ENCODE results near the gene SCRN2. TPM values are rescaled to one million over a fixed set of nuclear protein-coding genes. Genes with fewer than 3 reads are reported as not detected.

SCRN2 gene
- total RNA-seq, 1 experiment from 2014 or later = 35.5 TPM

GRCh38 chr17:47829870-47830269 lies 11.2 kb downstream of the SCRN2 start:
- no peak for DNase-seq
- no peak overlapping the region for H3K4me3 ChIP-seq (ENCODE audit: insufficient read depth, low read depth, low read length)
- peaks cover 10% of the 10 kb centered on the region for H3K36me3 ChIP-seq (replicated peaks; ENCODE audit: control insufficient read depth, insufficient read depth, low read length)
- H3K27me3 ChIP-seq (ENCODE audit: control insufficient read depth, insufficient read depth, low read length) = no peaks in the 10 kb centered on the region

DNA sequence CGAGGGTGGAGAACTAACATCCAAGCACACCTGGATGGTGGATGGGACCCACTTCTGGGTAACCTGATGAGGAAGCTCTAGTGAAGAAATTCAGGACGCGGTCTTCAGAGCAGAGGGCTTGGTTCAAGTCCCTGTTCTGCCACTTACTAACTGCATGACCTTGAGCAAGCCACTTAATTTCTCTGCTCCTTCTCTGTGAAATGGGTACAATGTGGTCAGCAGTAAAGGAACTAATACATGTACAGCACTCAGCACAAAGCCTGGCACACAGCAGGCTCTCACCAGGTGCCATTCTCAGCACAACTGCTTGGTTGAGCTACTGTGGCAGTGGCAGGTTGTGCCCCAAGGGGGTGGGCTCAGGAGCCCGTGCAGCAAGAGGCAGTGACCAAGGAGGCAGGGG lies 17.6 kb downstream of the SCRN2 start:
- DNase-seq = no peak
- Histone ChIP-seq H3K36me3 (replicated peaks; ENCODE audit: control insufficient read depth, insufficient read depth, low read length) (peaks cover 19% of the 10 kb centered on the region), H3K27me3 (ENCODE audit: control insufficient read depth, insufficient read depth, low read length) (no peaks in the 10 kb centered on the region), H3K4me3 (ENCODE audit: insufficient read depth, low read depth, low read length) (no peak overlapping the region)

DNA sequence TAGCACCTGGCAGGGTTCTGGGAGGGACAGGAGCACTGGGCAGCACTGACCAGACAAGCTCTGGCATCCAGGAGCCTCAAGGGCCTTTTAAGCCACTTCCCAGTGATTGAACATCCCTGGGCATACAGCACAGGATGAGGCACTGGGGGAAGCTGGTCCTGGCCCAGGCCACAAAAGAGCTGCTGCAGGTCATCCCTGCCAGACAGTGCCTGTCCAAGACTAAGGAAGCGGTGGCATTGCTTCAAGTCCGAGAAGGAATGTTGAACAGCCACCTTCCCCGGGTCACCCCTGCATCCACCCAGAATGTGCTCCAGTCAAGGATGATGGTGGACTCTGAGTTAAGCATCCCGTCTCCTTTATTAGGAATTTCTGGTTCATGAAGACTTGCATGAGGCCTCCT lies 18.3 kb downstream of the SCRN2 start:
- Histone ChIP-seq H3K27me3 (ENCODE audit: control insufficient read depth, insufficient read depth, low read length) (no peaks in the 10 kb centered on the region), H3K36me3 (replicated peaks; ENCODE audit: control insufficient read depth, insufficient read depth, low read length) (peaks cover 15% of the 10 kb centered on the region), H3K4me3 (ENCODE audit: insufficient read depth, low read depth, low read length) (no peak overlapping the region)
- no peak for DNase-seq

GRCh38 chr17:47821424-47822391 lies 19.4 kb downstream of the SCRN2 start, which contains the start of gene OSBPL7:
Gene OSBPL7 (minus strand): TSS chr17:47821794. CDS start chr17:47820278, 1,516 bp downstream.
- Histone ChIP-seq H3K36me3 (replicated peaks; ENCODE audit: control insufficient read depth, insufficient read depth, low read length) (peaks cover 10% of the 10 kb centered on the region), H3K4me3 (ENCODE audit: insufficient read depth, low read depth, low read length) (peak within 1 kb of the TSS; percentile 67), H3K27me3 (ENCODE audit: control insufficient read depth, insufficient read depth, low read length) (no peaks in the 10 kb centered on the region)
- DNase-seq = peak; percentile 95

DNA sequence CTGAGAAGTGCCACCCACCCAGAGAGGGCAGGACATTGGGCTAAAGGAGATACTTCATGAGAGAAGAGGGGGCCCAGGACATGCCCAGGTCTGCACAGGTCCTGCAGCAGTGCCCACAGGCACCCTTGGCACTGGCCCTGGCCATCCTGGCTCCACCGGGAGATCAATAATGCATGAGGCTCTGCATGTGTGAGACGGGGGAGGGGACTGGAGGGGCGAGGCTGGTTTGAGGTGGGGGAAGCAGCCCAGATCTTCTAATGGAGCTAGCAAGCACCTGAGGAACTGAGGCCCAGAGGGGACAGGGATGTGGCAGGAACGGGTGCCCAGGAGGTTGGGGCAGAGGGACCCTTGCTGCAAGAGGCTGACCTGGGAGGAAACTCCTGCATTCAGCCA lies 20.0 kb downstream of the SCRN2 start:
- Histone ChIP-seq H3K36me3 (replicated peaks; ENCODE audit: control insufficient read depth, insufficient read depth, low read length) (peaks cover 9% of the 10 kb centered on the region), H3K27me3 (ENCODE audit: control insufficient read depth, insufficient read depth, low read length) (no peaks in the 10 kb centered on the region), H3K4me3 (ENCODE audit: insufficient read depth, low read depth, low read length) (peak overlapping the region; percentile 67)
- DNase-seq = peak; percentile 66

DNA sequence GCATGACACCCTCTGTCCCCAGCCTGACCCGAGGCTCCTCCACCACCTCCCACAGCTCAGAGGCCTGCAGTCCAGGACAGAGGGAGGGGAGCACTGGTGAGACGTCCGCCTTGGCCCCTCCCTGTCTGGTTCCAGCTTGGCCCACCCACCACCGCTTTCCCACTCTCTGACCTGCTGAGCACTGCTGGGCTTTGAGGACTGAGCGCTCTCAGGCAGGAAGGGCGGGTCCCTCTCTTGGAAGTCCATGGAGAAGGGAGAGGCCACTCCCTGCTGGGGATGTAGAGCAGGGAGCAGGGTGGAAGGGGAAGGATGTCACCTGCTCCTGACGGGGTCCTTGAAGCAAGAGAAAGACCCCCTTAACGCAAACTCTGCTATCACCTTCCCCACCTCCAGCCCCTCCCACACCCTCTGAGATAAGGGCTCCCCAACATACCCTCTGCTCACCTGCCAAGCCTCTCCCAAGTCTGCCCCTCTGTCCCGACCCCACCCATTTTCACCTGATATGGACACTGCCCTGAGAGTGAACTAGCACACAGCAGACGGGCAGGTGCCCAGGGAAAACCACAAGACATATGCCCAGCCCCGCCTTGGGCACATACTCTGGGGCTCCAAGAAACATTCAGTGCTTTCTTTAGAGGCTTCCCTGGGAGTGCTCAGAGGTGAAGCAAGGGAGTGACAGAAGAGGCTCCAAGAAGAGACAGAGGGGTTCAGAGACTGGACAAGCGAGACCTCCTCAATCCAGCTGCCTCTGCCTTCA lies 20.9 kb downstream of the SCRN2 start:
- Histone ChIP-seq H3K36me3 (replicated peaks; ENCODE audit: control insufficient read depth, insufficient read depth, low read length) (peaks cover 10% of the 10 kb centered on the region), H3K4me3 (ENCODE audit: insufficient read depth, low read depth, low read length) (no peak overlapping the region), H3K27me3 (ENCODE audit: control insufficient read depth, insufficient read depth, low read length) (no peaks in the 10 kb centered on the region)
- no peak for DNase-seq

DNA sequence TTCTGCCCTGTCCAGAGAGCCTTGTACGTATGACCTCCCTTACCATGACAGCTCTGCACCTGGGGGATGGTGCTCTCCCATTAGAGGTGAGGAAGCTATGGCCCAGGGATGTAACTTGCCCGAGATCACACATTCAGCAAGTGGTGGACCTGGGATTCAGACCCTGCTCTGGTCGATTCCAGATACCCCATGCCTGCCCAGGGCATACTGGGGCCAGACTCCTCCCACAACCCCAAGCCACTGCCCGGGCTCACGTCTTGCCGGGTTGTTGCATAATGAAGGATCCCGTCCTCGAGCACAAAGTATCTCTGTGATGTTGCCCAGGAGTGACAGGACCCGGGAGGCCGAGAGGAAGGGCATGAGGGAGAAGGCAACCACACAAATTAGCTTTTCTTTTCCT lies 21.6 kb downstream of the SCRN2 start:
- no peak for DNase-seq
- peaks cover 10% of the 10 kb centered on the region for H3K36me3 ChIP-seq (replicated peaks; ENCODE audit: control insufficient read depth, insufficient read depth, low read length)
- H3K4me3 ChIP-seq (ENCODE audit: insufficient read depth, low read depth, low read length) = no peak overlapping the region
- H3K27me3 ChIP-seq (ENCODE audit: control insufficient read depth, insufficient read depth, low read length) = no peaks in the 10 kb centered on the region

DNA sequence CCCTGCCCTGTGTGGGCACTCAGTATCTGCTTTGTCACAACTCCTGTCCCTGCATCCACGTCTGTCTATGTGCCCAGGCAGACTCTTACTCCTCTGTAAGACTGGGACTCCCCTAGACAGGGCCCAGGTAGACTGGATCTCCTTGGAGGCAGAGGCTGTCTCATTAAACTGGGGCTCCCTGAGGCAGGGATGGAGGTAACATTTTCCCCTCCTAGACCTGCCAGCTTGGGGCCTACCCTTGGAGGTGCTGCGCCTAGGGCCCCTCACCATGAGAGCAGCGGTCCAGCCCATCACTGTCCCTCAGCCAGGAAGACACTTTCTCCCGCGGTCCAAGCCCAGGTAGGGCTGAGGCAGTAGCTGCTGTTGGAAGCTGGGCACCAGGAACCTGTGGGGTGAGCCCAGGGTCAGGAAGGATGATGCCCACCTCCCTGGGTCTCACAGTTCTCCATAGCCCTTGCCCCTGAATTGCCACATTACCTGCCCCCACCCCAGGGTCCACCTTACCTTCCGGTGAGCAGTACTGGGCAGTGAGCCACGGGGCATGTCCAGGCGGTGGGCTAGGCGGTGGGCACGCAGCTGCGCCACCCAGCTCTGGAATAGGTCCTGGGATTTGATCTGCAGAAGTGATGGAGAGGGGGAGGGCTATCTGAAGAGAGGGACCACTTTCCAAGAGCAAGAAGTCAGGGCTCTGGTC lies 22.9 kb downstream of the SCRN2 start:
- H3K27me3 ChIP-seq (ENCODE audit: control insufficient read depth, insufficient read depth, low read length) = no peaks in the 10 kb centered on the region
- H3K4me3 ChIP-seq (ENCODE audit: insufficient read depth, low read depth, low read length) = no peak overlapping the region
- H3K36me3 ChIP-seq (replicated peaks; ENCODE audit: control insufficient read depth, insufficient read depth, low read length) = peaks cover 2% of the 10 kb centered on the region
- no peak for DNase-seq

DNA sequence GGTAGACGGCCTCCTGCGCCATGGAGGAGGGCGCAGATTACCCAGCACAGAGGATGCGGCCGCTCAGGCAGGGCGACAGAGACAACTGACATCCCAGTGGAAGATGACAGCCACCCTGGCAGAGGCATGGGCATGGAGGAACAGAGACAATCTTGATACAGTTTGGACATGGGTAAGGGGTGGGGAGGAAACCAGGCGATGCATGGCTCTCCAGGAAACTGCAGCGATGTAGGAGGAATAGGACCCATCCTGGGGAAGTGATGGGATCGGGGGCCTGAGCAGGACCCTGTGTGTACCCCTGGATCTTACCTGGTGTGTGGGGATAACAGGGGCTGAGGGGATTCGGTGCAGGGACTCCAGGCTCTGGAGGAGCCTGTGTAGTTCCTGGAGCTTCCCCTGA lies 24.1 kb downstream of the SCRN2 start:
- Histone ChIP-seq H3K4me3 (ENCODE audit: insufficient read depth, low read depth, low read length) (no peak overlapping the region), H3K36me3 (replicated peaks; ENCODE audit: control insufficient read depth, insufficient read depth, low read length) (peaks cover 2% of the 10 kb centered on the region), H3K27me3 (ENCODE audit: control insufficient read depth, insufficient read depth, low read length) (no peaks in the 10 kb centered on the region)
- DNase-seq = no peak

GRCh38 chr17:47816111-47816735 lies 24.9 kb downstream of the SCRN2 start:
- no peaks in the 10 kb centered on the region for H3K27me3 ChIP-seq (ENCODE audit: control insufficient read depth, insufficient read depth, low read length)
- no peak overlapping the region for H3K4me3 ChIP-seq (ENCODE audit: insufficient read depth, low read depth, low read length)
- no peak for DNase-seq
- peaks cover 2% of the 10 kb centered on the region for H3K36me3 ChIP-seq (replicated peaks; ENCODE audit: control insufficient read depth, insufficient read depth, low read length)

- Histone ChIP-seq H3K4me3 (ENCODE audit: insufficient read depth, low read depth, low read length) (no peak overlapping the region), H3K36me3 (replicated peaks; ENCODE audit: control insufficient read depth, insufficient read depth, low read length) (peaks cover 2% of the 10 kb centered on the region), H3K27me3 (ENCODE audit: control insufficient read depth, insufficient read depth, low read length) (no peaks in the 10 kb centered on the region)
- DNase-seq = no peak
Measured at GRCh38 chr17:47815106-47815918, 25.8 kb downstream of the SCRN2 start.

DNA sequence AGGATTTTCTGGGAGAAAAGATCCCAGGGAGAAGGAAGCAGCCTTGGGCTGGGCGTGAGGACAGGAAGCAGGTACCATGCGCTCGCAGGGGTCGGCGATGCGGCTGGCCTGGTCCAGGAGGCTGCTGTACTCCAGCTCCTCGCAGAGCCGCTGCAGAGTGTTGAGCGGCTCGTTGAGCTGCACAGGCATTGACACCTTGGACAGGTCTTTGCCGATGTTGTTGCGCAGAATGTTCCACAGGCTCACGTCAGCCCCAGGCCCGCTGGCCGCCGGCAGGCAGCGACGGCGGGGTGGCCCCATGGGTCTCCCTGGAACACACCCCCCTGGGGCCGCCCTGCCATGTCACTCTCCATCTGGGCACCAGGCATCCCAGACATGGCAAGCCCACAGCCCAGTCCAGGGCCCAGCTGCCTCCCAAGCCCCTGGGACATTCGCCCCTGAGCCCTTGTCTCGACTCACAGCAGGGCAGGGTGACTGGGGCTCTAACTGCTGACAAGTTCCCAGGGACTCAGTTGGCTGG lies 27.5 kb downstream of the SCRN2 start:
- no peak for DNase-seq
- Histone ChIP-seq H3K36me3 (replicated peaks; ENCODE audit: control insufficient read depth, insufficient read depth, low read length) (peaks cover 2% of the 10 kb centered on the region), H3K27me3 (ENCODE audit: control insufficient read depth, insufficient read depth, low read length) (no peaks in the 10 kb centered on the region), H3K4me3 (ENCODE audit: insufficient read depth, low read depth, low read length) (no peak overlapping the region)

DNA sequence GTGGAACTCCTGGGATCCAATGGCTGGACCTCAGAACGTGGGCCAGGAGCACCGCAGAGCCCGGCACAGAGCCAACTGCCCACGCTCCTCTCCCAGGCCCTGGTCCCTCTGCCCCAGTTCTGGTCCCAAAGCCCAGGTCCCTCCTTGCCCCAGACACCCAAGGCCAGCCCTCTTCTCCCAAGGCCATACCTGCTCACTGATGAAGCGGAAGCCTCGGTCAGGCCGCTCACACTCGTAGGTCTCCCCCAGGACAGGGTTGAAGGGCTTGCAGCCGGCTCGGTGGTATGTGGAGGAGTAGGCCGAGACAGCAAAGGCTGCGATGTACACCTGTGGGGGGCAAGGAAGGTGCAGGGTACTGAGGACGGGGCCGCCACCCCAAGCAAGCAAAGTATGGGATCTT lies 28.0 kb downstream of the SCRN2 start:
- peak; percentile 25 for DNase-seq
- Histone ChIP-seq H3K36me3 (replicated peaks; ENCODE audit: control insufficient read depth, insufficient read depth, low read length) (peaks cover 2% of the 10 kb centered on the region), H3K27me3 (ENCODE audit: control insufficient read depth, insufficient read depth, low read length) (no peaks in the 10 kb centered on the region)

More for the DNA sequence above, 28.0 kb downstream of the SCRN2 start:
- H3K4me3 ChIP-seq (ENCODE audit: insufficient read depth, low read depth, low read length) = no peak overlapping the region

All from H7 (cell line).